GM23338 (cell line): Measurements from ENCODE around the gene NRP1. TPM values are rescaled to one million over a fixed set of nuclear protein-coding genes. Genes with fewer than 3 reads are reported as not detected.

Experiments
- ATAC-seq: fragments of 200-7000 bp; cut with Tn5 transposase; 3 replicates; pipeline ENCODE4 v1.9.1; 2020
- DNase-seq: peaks from one replicate; pipeline ENCODE4 v3.0.0-alpha.2; 2015; ENCODE audit warnings: low spot score
- H2AFZ ChIP-seq: fragments of 200-600 bp; sonication (generic); 2 replicates; pipeline ENCODE4 v1.8.0; 2016; ENCODE audit warnings: antibody characterized with exemption, mild to moderate bottlenecking, moderate library complexity
- H3F3A ChIP-seq: fragments of 200-600 bp; sonication (generic); replicated peaks from 2 replicates; pipeline ENCODE4 v1.8.0; 2017; ENCODE audit warnings: antibody characterized with exemption, mixed run types, low read depth
- H3K27ac ChIP-seq: fragments of 200-600 bp; sonication (generic); 2 replicates; pipeline ENCODE4 v1.6.1; 2016; ENCODE audit warnings: low read depth
- H3K27me3 ChIP-seq: fragments of 200-600 bp; sonication (generic); 2 replicates; pipeline ENCODE4 v1.8.0; 2016; ENCODE audit warnings: mild to moderate bottlenecking, mixed run types, moderate library complexity; ENCODE audit not compliant: insufficient read depth
- H3K36me3 ChIP-seq: fragments of 200-600 bp; sonication (generic); 2 replicates; pipeline ENCODE4 v1.8.0; 2016; ENCODE audit warnings: mild to moderate bottlenecking; ENCODE audit not compliant: insufficient read depth
- H3K4me1 ChIP-seq: fragments of 200-600 bp; sonication (generic); 2 replicates; pipeline ENCODE4 v1.8.0; 2016; ENCODE audit warnings: mild to moderate bottlenecking, moderate library complexity; ENCODE audit not compliant: insufficient read depth
- H3K4me2 ChIP-seq: fragments of 200-600 bp; sonication (generic); 2 replicates; pipeline ENCODE4 v1.7.1; 2017; ENCODE audit warnings: mixed run types
- H3K4me3 ChIP-seq: fragments of 200-600 bp; sonication (generic); 2 replicates; pipeline ENCODE4 v1.6.1; 2016; ENCODE audit warnings: mixed run types
- H3K79me2 ChIP-seq: fragments of 200-600 bp; sonication (generic); replicated peaks from 2 replicates; pipeline ENCODE4 v1.8.0; 2017; ENCODE audit warnings: mild to moderate bottlenecking; ENCODE audit not compliant: insufficient read depth
- H3K9me2 ChIP-seq: fragments of 200-600 bp; sonication (generic); 2 replicates; pipeline ENCODE4 v1.8.0; 2017; ENCODE audit not compliant: insufficient read depth
- H4K20me1 ChIP-seq: fragments of 200-600 bp; sonication (generic); replicated peaks from 2 replicates; pipeline ENCODE4 v1.8.0; 2017; ENCODE audit warnings: mild to moderate bottlenecking; ENCODE audit not compliant: insufficient read depth
- H3K27ac Mint-ChIP-seq: 2 replicates; pipeline ENCODE4 v1.8.0; 2020; ENCODE audit warnings: inconsistent platforms, mild to moderate bottlenecking, moderate library complexity, mixed read lengths
- H3K27me3 Mint-ChIP-seq: 3 replicates; pipeline ENCODE4 v1.8.0; 2022; ENCODE audit warnings: low read depth, mild to moderate bottlenecking, moderate library complexity, mixed read lengths, inconsistent platforms; ENCODE audit not compliant: insufficient read depth, poor library complexity
- H3K36me3 Mint-ChIP-seq: 3 replicates; pipeline ENCODE4 v1.8.0; 2021; ENCODE audit warnings: low read depth, mild to moderate bottlenecking, inconsistent platforms, moderate library complexity, mixed read lengths
- H3K4me1 Mint-ChIP-seq: 3 replicates; pipeline ENCODE4 v1.8.0; 2020; ENCODE audit warnings: mild to moderate bottlenecking, inconsistent platforms, mixed read lengths
- H3K4me3 Mint-ChIP-seq: 3 replicates; pipeline ENCODE4 v1.8.0; 2021; ENCODE audit warnings: moderate library complexity, mild to moderate bottlenecking, inconsistent platforms, mixed read lengths
- H3K9me3 Mint-ChIP-seq: 3 replicates; pipeline ENCODE4 v1.8.0; 2020; ENCODE audit warnings: moderate library complexity, mild to moderate bottlenecking, inconsistent platforms, mixed read lengths
- CREB1 ChIP-seq: fragments of 250-450 bp; sonication (Bioruptor Pico); IDR thresholded peaks from 2 replicates; pipeline ENCODE4 v1.5.0; 2020; ENCODE audit warnings: low read depth, mild to moderate bottlenecking, moderate library complexity
- CTCF ChIP-seq, 2 experiments: fragments of 200-600 bp in 1 of 2; sonication (generic) in 1 of 2; conservative IDR thresholded peaks; 2 replicates each; pipeline versions ENCODE4 v1.5.1 to v1.6.1; 2016 to 2017; ENCODE audit warnings: antibody characterized with exemption in 2 of 2, low read depth in 2 of 2, mild to moderate bottlenecking in 2 of 2, moderate library complexity in 1 of 2
- ETS1 ChIP-seq: IDR thresholded peaks from 2 replicates; pipeline ENCODE4 v1.6.1; 2016; ENCODE audit warnings: antibody characterized with exemption
- EZH2 ChIP-seq: fragments of 200-600 bp; sonication (generic); IDR thresholded peaks from one replicate; pipeline ENCODE4 v1.8.0; 2017; ENCODE audit warnings: antibody characterized with exemption, mild to moderate bottlenecking, low read depth; ENCODE audit not compliant: unreplicated experiment
- EZH2phosphoT487 ChIP-seq: fragments of 200-600 bp; sonication (generic); IDR thresholded peaks from one replicate; pipeline ENCODE4 v1.8.1; 2018; ENCODE audit warnings: antibody characterized with exemption; ENCODE audit not compliant: unreplicated experiment
- JUNB ChIP-seq: IDR thresholded peaks from one replicate; pipeline ENCODE4 v1.6.1; 2016; ENCODE audit warnings: antibody characterized with exemption; ENCODE audit not compliant: unreplicated experiment
- NANOG ChIP-seq: IDR thresholded peaks from 2 replicates; pipeline ENCODE4 v1.6.1; 2016; ENCODE audit warnings: antibody characterized with exemption, borderline replicate concordance
- POLR2AphosphoS5 ChIP-seq: IDR thresholded peaks from 2 replicates; pipeline ENCODE4 v1.6.1; 2016; ENCODE audit warnings: antibody characterized with exemption, low read depth
- REST ChIP-seq: IDR thresholded peaks from one replicate; pipeline ENCODE4 v1.6.1; 2018; ENCODE audit warnings: antibody characterized with exemption; ENCODE audit not compliant: unreplicated experiment
- STAT1 ChIP-seq: IDR thresholded peaks from one replicate; pipeline ENCODE4 v1.6.1; 2016; ENCODE audit warnings: antibody characterized with exemption; ENCODE audit not compliant: unreplicated experiment
- ZNF114 ChIP-seq: fragments of 250-450 bp; sonication (Bioruptor Pico); IDR thresholded peaks from 2 replicates; pipeline ENCODE4 v1.5.0; 2020; ENCODE audit warnings: mild to moderate bottlenecking, moderate library complexity
- ZNF331 ChIP-seq: fragments of 250-450 bp; sonication (Bioruptor Pico); IDR thresholded peaks from 2 replicates; pipeline ENCODE4 v1.5.0; 2020; ENCODE audit warnings: low read depth, mild to moderate bottlenecking, moderate library complexity
- ZNF462 ChIP-seq: fragments of 250-450 bp; sonication (Bioruptor Pico); IDR thresholded peaks from 2 replicates; pipeline ENCODE4 v1.5.0; 2020; ENCODE audit warnings: mild to moderate bottlenecking, moderate library complexity
- polyA plus RNA-seq: library from polyadenylated mRNA; unstranded; fragments of >200 nt; fragmentation: Nextera tagmentation; extraction: Ambion mirVana; gene quantifications from 2 replicates; pipeline ENCODE4 v1.2.1, GENCODE V29; 2016
- total RNA-seq: library from RNA; depleted of rRNA; stranded (reverse); fragments of >200 nt; shearing (Covaris generic); gene quantifications from 2 replicates; pipeline ENCODE4 v1.2.3, GENCODE V29; 2014

The NRP1 gene
- total and polyA plus RNA-seq, 2 experiments from 2014 or later = 2.9 to 3.5 TPM

- Histone ChIP-seq H3K4me2 (no peak overlapping the region), H3K4me1 (peaks cover 16% of the 10 kb centered on the region), H2AFZ (no peak overlapping the region), H3F3A (no peaks in the 10 kb centered on the region), H3K9me2 (no peaks in the 10 kb centered on the region), H3K36me3 (no peaks in the 10 kb centered on the region), H3K27ac (no peak overlapping the region), H4K20me1 (no peaks in the 10 kb centered on the region), H3K27me3 (no peaks in the 10 kb centered on the region), H3K4me3 (no peak overlapping the region), H3K79me2 (no peaks in the 10 kb centered on the region)
- TF ChIP-seq ZNF114 (no peak), REST (no peak), ZNF331 (CRISPR knock-in tag) (no peak), STAT1 (no peak), EZH2phosphoT487 (no peak), EZH2 (no peak), JUNB (no peak), POLR2AphosphoS5 (no peak), NANOG (no peak), ZNF462 (CRISPR knock-in tag) (no peak), CREB1 (no peak), CTCF (conservative IDR thresholded peaks at IDR 0.05; ENCODE audit: low read depth in 2 of 2) (no peak), ETS1 (no peak)
- H3K4me3 Mint-ChIP-seq = no peak overlapping the region
- ATAC-seq = no peak
- DNase-seq = no peak
- H3K27me3 Mint-ChIP-seq = no peaks in the 10 kb centered on the region
- H3K4me1 Mint-ChIP-seq = peaks cover 16% of the 10 kb centered on the region
- no peak overlapping the region for H3K27ac Mint-ChIP-seq
- no peaks in the 10 kb centered on the region for H3K36me3 Mint-ChIP-seq
- no peaks in the 10 kb centered on the region for H3K9me3 Mint-ChIP-seq
These were observed 157.8 kb downstream of the NRP1 start for GRCh38 chr10:33176688-33177087.
